Neural crest cell (in vitro differentiated cells): Measurements from ENCODE around the gene STPG1. TPM values are rescaled to one million over a fixed set of nuclear protein-coding genes. Genes with fewer than 3 reads are reported as not detected.

Experiments
- DNase-seq: peaks from one replicate; pipeline ENCODE4 v3.0.0; 2021; ENCODE audit warnings: low read depth, mixed read lengths, low spot score
- H3K27ac Mint-ChIP-seq: one replicate; pipeline ENCODE4 v1.8.0; 2021; ENCODE audit warnings: mild to moderate bottlenecking, mixed read lengths; ENCODE audit not compliant: unreplicated experiment
- H3K27me3 Mint-ChIP-seq: 2 replicates; pipeline ENCODE4 v1.8.0; 2021; ENCODE audit warnings: low read depth, mild to moderate bottlenecking, mixed read lengths
- H3K36me3 Mint-ChIP-seq: 2 replicates; pipeline ENCODE4 v1.8.0; 2021; ENCODE audit warnings: low read depth, mild to moderate bottlenecking, mixed read lengths
- H3K4me1 Mint-ChIP-seq: 2 replicates; pipeline ENCODE4 v1.8.0; 2021; ENCODE audit warnings: mixed read lengths
- H3K4me3 Mint-ChIP-seq: one replicate; pipeline ENCODE4 v1.8.0; 2021; ENCODE audit warnings: mild to moderate bottlenecking, mixed read lengths
- H3K9me3 Mint-ChIP-seq: 2 replicates; pipeline ENCODE4 v1.8.0; 2021; ENCODE audit warnings: mixed read lengths
- CTCF ChIP-seq: fragments of 200-600 bp; sonication (generic); conservative IDR thresholded peaks from 2 replicates; pipeline ENCODE4 v1.5.0; 2021; ENCODE audit warnings: antibody characterized with exemption, mild to moderate bottlenecking
- total RNA-seq: library from RNA; stranded (reverse); gene quantifications from 2 replicates; pipeline ENCODE4 v1.2.1, GENCODE V29; 2021

The STPG1 gene
- total RNA-seq, 1 donor from 2014 or later, result 7.7 TPM

- Mint-ChIP-seq H3K4me1 (peaks cover 14% of the 10 kb centered on the region), H3K27me3 (no peaks in the 10 kb centered on the region), H3K9me3 (no peaks in the 10 kb centered on the region), H3K4me3 (no peak overlapping the region), H3K27ac (no peak overlapping the region), H3K36me3 (no peaks in the 10 kb centered on the region)
- DNase-seq, result no peak
- no peak for TF ChIP-seq CTCF
Measured at GRCh38 chr1:24364975-24365678, 48.5 kb downstream of the STPG1 start.

GRCh38 chr1:24364605-24364974 lies 49.0 kb downstream of the STPG1 start:
- Mint-ChIP-seq H3K4me1 (peaks cover 14% of the 10 kb centered on the region), H3K36me3 (no peaks in the 10 kb centered on the region), H3K9me3 (no peaks in the 10 kb centered on the region), H3K4me3 (no peak overlapping the region), H3K27me3 (no peaks in the 10 kb centered on the region), H3K27ac (no peak overlapping the region)
- no peak for TF ChIP-seq CTCF
- no peak for DNase-seq

- Mint-ChIP-seq H3K4me3 (no peak overlapping the region), H3K27ac (no peak overlapping the region), H3K4me1 (peaks cover 14% of the 10 kb centered on the region), H3K9me3 (no peaks in the 10 kb centered on the region), H3K36me3 (no peaks in the 10 kb centered on the region), H3K27me3 (no peaks in the 10 kb centered on the region)
- no peak for TF ChIP-seq CTCF
- DNase-seq, result no peak
Measured at GRCh38 chr1:24363994-24364393, 49.6 kb downstream of the STPG1 start.

- H3K27ac Mint-ChIP-seq, result peak overlapping the region; percentile 20
- no peaks in the 10 kb centered on the region for H3K36me3 Mint-ChIP-seq
- TF ChIP-seq CTCF, result no peak
- DNase-seq, result no peak
- H3K4me3 Mint-ChIP-seq, result no peak overlapping the region
- peaks cover 14% of the 10 kb centered on the region for H3K4me1 Mint-ChIP-seq
- no peaks in the 10 kb centered on the region for H3K9me3 Mint-ChIP-seq
- no peaks in the 10 kb centered on the region for H3K27me3 Mint-ChIP-seq
Measured at GRCh38 chr1:24362982-24363614, 50.5 kb downstream of the STPG1 start.

- Mint-ChIP-seq H3K4me3 (no peak overlapping the region), H3K27me3 (no peaks in the 10 kb centered on the region), H3K9me3 (no peaks in the 10 kb centered on the region), H3K27ac (no peak overlapping the region), H3K36me3 (no peaks in the 10 kb centered on the region), H3K4me1 (peaks cover 14% of the 10 kb centered on the region)
- DNase-seq, result no peak
- no peak for TF ChIP-seq CTCF
Measured at GRCh38 chr1:24362396-24362795, 51.2 kb downstream of the STPG1 start.
